Smooth muscle cell (in vitro differentiated cells): ENCODE data around the gene FIGNL1. TPM values are rescaled to one million over a fixed set of nuclear protein-coding genes. Genes with fewer than 3 reads are reported as not detected.

Source experiments
- DNase-seq: peaks from one replicate; lab custom pipeline; 2025; ENCODE audit not compliant: unreplicated experiment; lab: John Stamatoyannopoulos, UW
- H2AFZ ChIP-seq: fragments of 200-600 bp; sonication (generic); 2 replicates; pipeline ENCODE4 v1.6.0; 2016; ENCODE audit warnings: antibody characterized with exemption, low read depth, mild to moderate bottlenecking
- H3F3A ChIP-seq: fragments of 200-600 bp; sonication (generic); 2 replicates; pipeline ENCODE4 v1.6.0; 2017; ENCODE audit warnings: antibody characterized with exemption, low read depth
- H3K27ac ChIP-seq: fragments of 200-600 bp; sonication (generic); 2 replicates; pipeline ENCODE4 v1.5.1; 2016; ENCODE audit warnings: low read depth, mild to moderate bottlenecking
- H3K27me3 ChIP-seq: fragments of 200-600 bp; sonication (generic); 2 replicates; pipeline ENCODE4 v1.6.1; 2016; ENCODE audit warnings: low read depth, mild to moderate bottlenecking
- H3K36me3 ChIP-seq: fragments of 200-600 bp; sonication (generic); 2 replicates; pipeline ENCODE4 v1.5.1; 2016; ENCODE audit warnings: low read depth
- H3K4me1 ChIP-seq: fragments of 200-600 bp; sonication (generic); 2 replicates; pipeline ENCODE4 v1.5.1; 2016; ENCODE audit warnings: low read depth
- H3K4me2 ChIP-seq: fragments of 200-600 bp; sonication (generic); 2 replicates; pipeline ENCODE4 v1.6.0; 2016; ENCODE audit warnings: mild to moderate bottlenecking
- H3K4me3 ChIP-seq: fragments of 200-600 bp; sonication (generic); 2 replicates; pipeline ENCODE4 v1.5.1; 2016; ENCODE audit warnings: mild to moderate bottlenecking
- H3K79me2 ChIP-seq: fragments of 200-600 bp; sonication (generic); 2 replicates; pipeline ENCODE4 v1.6.0; 2016; ENCODE audit warnings: low read depth, mild to moderate bottlenecking
- H3K9ac ChIP-seq: fragments of 200-600 bp; sonication (generic); 2 replicates; pipeline ENCODE4 v1.6.0; 2016; ENCODE audit warnings: low read depth
- H3K9me3 ChIP-seq: fragments of 200-600 bp; sonication (generic); replicated peaks from 2 replicates; pipeline ENCODE4 v1.5.1; 2016; ENCODE audit warnings: low read depth
- H4K20me1 ChIP-seq: fragments of 200-600 bp; sonication (generic); 2 replicates; pipeline ENCODE4 v1.6.0; 2016; ENCODE audit warnings: low read depth
- WGBS: methylation state at CpG from one replicate; pipeline ENCODE4 v1.1.7; 2016; ENCODE audit warnings: low lambda C conversion rate; 5-methylcytosine and 5-hydroxymethylcytosine counted together
- polyA plus RNA-seq: library from polyadenylated mRNA; unstranded; fragments of >200 nt; fragmentation: Nextera tagmentation; extraction: Ambion mirVana; gene quantifications from 2 replicates; pipeline ENCODE4 v1.2.1, GENCODE V29; 2016
- small RNA-seq: library from RNA; depleted of rRNA; stranded (forward); fragments of <200 nt; gene quantifications from one replicate; pipeline ENCODE3, GENCODE V24; 2014
- total RNA-seq: library from RNA; depleted of rRNA; stranded (reverse); fragments of >200 nt; gene quantifications from 2 replicates; pipeline ENCODE4 v1.2.3, GENCODE V29; 2014
- TF ChIP-seq, protein P1 (sequence below): fragments of 200-600 bp; sonication (generic); IDR thresholded peaks from 2 replicates; pipeline ENCODE4 v1.5.1; 2017; ENCODE audit warnings: borderline replicate concordance, mild to moderate bottlenecking, antibody characterized with exemption; ENCODE audit not compliant: insufficient read depth, poor library complexity, severe bottlenecking

The FIGNL1 gene
- total and polyA plus RNA-seq, 2 experiments from 2014 or later = 6.3 to 10.8 TPM

GRCh38 chr7:50396856-50397255, 53.3 kb downstream of the FIGNL1 start:
- H3K36me3 ChIP-seq = no peaks in the 10 kb centered on the region
- TF ChIP-seq, protein P1, sequence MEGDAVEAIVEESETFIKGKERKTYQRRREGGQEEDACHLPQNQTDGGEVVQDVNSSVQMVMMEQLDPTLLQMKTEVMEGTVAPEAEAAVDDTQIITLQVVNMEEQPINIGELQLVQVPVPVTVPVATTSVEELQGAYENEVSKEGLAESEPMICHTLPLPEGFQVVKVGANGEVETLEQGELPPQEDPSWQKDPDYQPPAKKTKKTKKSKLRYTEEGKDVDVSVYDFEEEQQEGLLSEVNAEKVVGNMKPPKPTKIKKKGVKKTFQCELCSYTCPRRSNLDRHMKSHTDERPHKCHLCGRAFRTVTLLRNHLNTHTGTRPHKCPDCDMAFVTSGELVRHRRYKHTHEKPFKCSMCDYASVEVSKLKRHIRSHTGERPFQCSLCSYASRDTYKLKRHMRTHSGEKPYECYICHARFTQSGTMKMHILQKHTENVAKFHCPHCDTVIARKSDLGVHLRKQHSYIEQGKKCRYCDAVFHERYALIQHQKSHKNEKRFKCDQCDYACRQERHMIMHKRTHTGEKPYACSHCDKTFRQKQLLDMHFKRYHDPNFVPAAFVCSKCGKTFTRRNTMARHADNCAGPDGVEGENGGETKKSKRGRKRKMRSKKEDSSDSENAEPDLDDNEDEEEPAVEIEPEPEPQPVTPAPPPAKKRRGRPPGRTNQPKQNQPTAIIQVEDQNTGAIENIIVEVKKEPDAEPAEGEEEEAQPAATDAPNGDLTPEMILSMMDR = no peak
- H3K27me3 ChIP-seq = peaks cover 70% of the 10 kb centered on the region
- no peaks in the 10 kb centered on the region for H3K4me1 ChIP-seq
- no peak overlapping the region for H3K4me3 ChIP-seq
- H3K9ac ChIP-seq = no peak overlapping the region
- H2AFZ ChIP-seq = no peak overlapping the region
- H3K9me3 ChIP-seq = no peaks in the 10 kb centered on the region
- no peaks in the 10 kb centered on the region for H3F3A ChIP-seq
- no peaks in the 10 kb centered on the region for H3K79me2 ChIP-seq
- DNase-seq = no peak
- no peak overlapping the region for H3K27ac ChIP-seq
- 92% methylated on average over 2 of the region's 2 CpGs for WGBS
- no peaks in the 10 kb centered on the region for H4K20me1 ChIP-seq
- no peak overlapping the region for H3K4me2 ChIP-seq

DNA sequence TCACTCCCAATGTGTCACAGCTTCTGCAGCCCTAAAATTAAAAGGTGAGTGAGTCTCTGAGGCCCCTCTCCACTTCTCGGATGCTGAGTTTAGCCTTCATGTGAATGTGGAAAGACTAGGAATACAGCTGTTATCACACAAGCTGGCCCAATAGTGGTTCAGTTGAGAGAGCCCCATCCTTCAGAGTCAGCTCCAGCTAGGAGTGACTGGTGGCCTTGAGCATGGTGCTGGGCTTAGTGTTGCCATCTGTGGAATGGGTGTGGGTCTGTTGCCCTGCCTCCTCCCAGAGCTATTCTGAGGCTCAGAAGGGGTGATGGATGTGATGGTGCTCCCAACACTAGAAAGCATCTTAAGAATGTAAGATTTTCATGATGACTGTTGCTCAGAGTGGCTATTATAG, 55.8 kb downstream of the FIGNL1 start:
- Histone ChIP-seq H3K4me1 (no peaks in the 10 kb centered on the region), H3K36me3 (no peaks in the 10 kb centered on the region), H3K9ac (no peak overlapping the region), H3K27me3 (peaks cover 81% of the 10 kb centered on the region), H3K79me2 (no peaks in the 10 kb centered on the region), H3K27ac (no peak overlapping the region), H3K4me3 (no peak overlapping the region), H4K20me1 (no peaks in the 10 kb centered on the region), H3K4me2 (no peak overlapping the region), H3F3A (no peaks in the 10 kb centered on the region), H2AFZ (no peak overlapping the region), H3K9me3 (no peaks in the 10 kb centered on the region)
- DNase-seq = no peak
- WGBS = 100% methylated on average over 1 of the region's 1 CpG
- TF ChIP-seq, protein P1 = no peak

Small RNA genes lying within 50 kb of the gene (small RNA-seq; reads per million reads assigned to genes)
- gene RNU6-1091P = not detected

Other genes starting within 250 kb of the FIGNL1 start
- not detected in 2 replicates for gene IKZF1, start 145.6 kb downstream of the FIGNL1 start, total RNA-seq
- gene IKZF1, start 145.6 kb downstream of the FIGNL1 start, polyA plus RNA-seq = not detected in 2 replicates
- gene DDC, start 115.1 kb upstream of the FIGNL1 start, total RNA-seq = not detected in 2 replicates
- gene DDC, start 115.1 kb upstream of the FIGNL1 start, polyA plus RNA-seq = not detected in 2 replicates